Heart left ventricle (tissue), 13 donors: Measurements from ENCODE around the gene FAM98B.

Experiments used
- CTCF ChIP-seq, 12 donors: fragments of 200-600 bp; sonication (generic) in 4 of 12; IDR thresholded peaks; one replicate each; pipeline versions ENCODE4 v1.5.0 to v1.8.0; 2018 to 2022; ENCODE audit warnings: antibody characterized with exemption in 12 of 12, mild to moderate bottlenecking in 5 of 12
- POLR2A ChIP-seq, 2 donors: fragments of 450-650 bp; IDR thresholded peaks; one replicate each; pipeline ENCODE4 v1.6.1; 2017; ENCODE audit warnings: antibody characterized with exemption in 2 of 2, mild to moderate bottlenecking in 2 of 2, moderate library complexity in 2 of 2
- donor health status: ischemic (EF 13 %, LVEDD 7.1; RV severe dilation, severe dysfunction).
- donor health status: DM: no; HTN: yes; CAD: no.
- donor health status: DM: no; HTN: no; CAD: no.
- donor health status: ischemic (EF 25% LVEDD 6.9; RV normal size, moderate dysfunction).
- donor health status: ischemic (EF 25% LVEDD 5.7; RV mildly dilated, moderate dysfunction).
- donor health status: ischemic (EF 35%, LVEDD 5.7; RV mildly dilated, moderate dysfunction).
- donor health status: nonischemic (EF 11% LVEDD 7.7; RV severe dilation, severe dysfunction).
- donor health status: DM: yes; HTN: yes; CAD: no.
- donor health status: PGD.
- donor health status: ischemic (EF 29% LVEDD 5.4; RV normal size, mild dysfunction).
- donor health status: nonischemic (EF 23%, LVEDD 6.1; RV moderate dilation, normal function).

- TF ChIP-seq CTCF (IDR thresholded peaks at IDR 0.05): no peak
- TF ChIP-seq POLR2A (IDR thresholded peaks at IDR 0.05): no peak
These were observed 766 bp downstream of the FAM98B start for GRCh38 chr15:38454696-38455090.
